DND-41 (cell line): ENCODE results near the gene HOXC6.

Source experiments
- ATAC-seq: fragments of 200-7000 bp; cut with Tn5 transposase; 3 replicates; pipeline ENCODE4 v1.9.1; 2021; ENCODE audit warnings: low read depth; ENCODE audit not compliant: insufficient read depth
- DNase-seq: peaks from one replicate; pipeline ENCODE4 v3.0.0-alpha.2; 2020
- H2AFZ ChIP-seq: 2 replicates; pipeline ENCODE4 v1.6.0; 2012; ENCODE audit warnings: low read depth, low read length
- H3K27ac ChIP-seq: 2 replicates; pipeline ENCODE4 v1.5.1; 2012; ENCODE audit warnings: low read length, inconsistent platforms
- H3K27me3 ChIP-seq: fragments of 200-600 bp; sonication (generic); 2 replicates; pipeline ENCODE4 v1.6.0; 2012; ENCODE audit warnings: low read length, mild to moderate bottlenecking, inconsistent platforms; ENCODE audit not compliant: insufficient read depth, poor library complexity
- H3K36me3 ChIP-seq: 2 replicates; pipeline ENCODE4 v1.5.1; 2012; ENCODE audit warnings: low read length, inconsistent platforms; ENCODE audit not compliant: insufficient read depth
- H3K4me1 ChIP-seq: 2 replicates; pipeline ENCODE4 v1.5.1; 2012; ENCODE audit warnings: mild to moderate bottlenecking, low read length; ENCODE audit not compliant: insufficient read depth
- H3K4me2 ChIP-seq: 2 replicates; pipeline ENCODE4 v1.6.0; 2012; ENCODE audit warnings: mild to moderate bottlenecking, moderate library complexity, low read length, inconsistent platforms; ENCODE audit not compliant: insufficient read depth
- H3K4me3 ChIP-seq, 2 experiments: fragments of 200-600 bp in 1 of 2; shearing (Covaris generic) in 1 of 2; 2 replicates each; pipeline ENCODE4 v1.5.1; 2012 to 2016; ENCODE audit warnings: inconsistent platforms in 2 of 2, low read length in 2 of 2, mild to moderate bottlenecking in 2 of 2, low read depth in 1 of 2, moderate library complexity in 1 of 2
- H3K79me2 ChIP-seq: 2 replicates; pipeline ENCODE4 v1.6.0; 2012; ENCODE audit warnings: low read length, inconsistent platforms; ENCODE audit not compliant: insufficient read depth
- H3K9ac ChIP-seq: 2 replicates; pipeline ENCODE4 v1.6.0; 2012; ENCODE audit warnings: low read depth, mild to moderate bottlenecking, inconsistent platforms, low read length, moderate library complexity
- H3K9me3 ChIP-seq: 2 replicates; pipeline ENCODE4 v1.5.1; 2012; ENCODE audit warnings: low read length, moderate library complexity, mild to moderate bottlenecking, inconsistent platforms; ENCODE audit not compliant: insufficient read depth, severe bottlenecking
- H4K20me1 ChIP-seq: 2 replicates; pipeline ENCODE4 v1.6.0; 2012; ENCODE audit warnings: low read length; ENCODE audit not compliant: insufficient read depth
- EZH2 ChIP-seq: IDR thresholded peaks from 3 replicates; pipeline ENCODE4 v1.6.1; 2012; ENCODE audit warnings: borderline replicate concordance, low read depth, mild to moderate bottlenecking, moderate library complexity, low read length, inconsistent platforms; ENCODE audit not compliant: severe bottlenecking
- TF ChIP-seq, protein P1 (sequence below): IDR thresholded peaks from 2 replicates; pipeline ENCODE4 v1.5.1; 2012; ENCODE audit warnings: borderline replicate concordance, low read length, moderate library complexity, mild to moderate bottlenecking; ENCODE audit not compliant: poor library complexity, severe bottlenecking; ENCODE audit errors: extremely low read depth

Gene HOXC6

DNA sequence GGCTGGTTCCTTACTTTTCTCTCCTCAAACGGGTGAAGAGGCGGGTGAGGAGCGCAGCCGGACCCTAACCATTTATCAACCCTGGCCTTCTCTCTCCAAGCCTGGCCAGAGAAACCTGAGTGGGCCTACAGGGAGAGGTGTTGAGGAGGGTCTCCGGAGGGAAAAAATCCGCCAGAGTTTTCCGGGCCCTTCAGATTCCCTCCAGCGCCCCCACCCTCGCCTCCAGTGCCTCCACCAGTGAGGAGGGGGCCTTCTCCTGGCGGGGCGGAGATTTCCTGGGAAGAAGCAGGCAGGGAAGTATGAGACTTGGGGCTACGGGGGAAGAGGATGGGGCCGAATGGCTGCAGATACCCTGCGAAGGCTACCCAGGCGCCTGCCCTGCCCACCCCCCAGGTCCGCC is 3.2 kb downstream of the HOXC6 start:
- DNase-seq (no peak), ATAC-seq (no peak)
- H2AFZ ChIP-seq: no peak overlapping the region
- H3K79me2 ChIP-seq: no peaks in the 10 kb centered on the region
- H3K27ac ChIP-seq: no peak overlapping the region
- no peaks in the 10 kb centered on the region for H3K36me3 ChIP-seq
- H3K27me3 ChIP-seq: peaks cover 11% of the 10 kb centered on the region
- no peaks in the 10 kb centered on the region for H3K9me3 ChIP-seq
- H3K4me3 ChIP-seq: no peak overlapping the region
- no peak overlapping the region for H3K9ac ChIP-seq
- no peaks in the 10 kb centered on the region for H4K20me1 ChIP-seq
- H3K4me2 ChIP-seq: no peak overlapping the region
- H3K4me1 ChIP-seq: no peaks in the 10 kb centered on the region
- TF ChIP-seq EZH2: no peak
- TF ChIP-seq, protein P1, sequence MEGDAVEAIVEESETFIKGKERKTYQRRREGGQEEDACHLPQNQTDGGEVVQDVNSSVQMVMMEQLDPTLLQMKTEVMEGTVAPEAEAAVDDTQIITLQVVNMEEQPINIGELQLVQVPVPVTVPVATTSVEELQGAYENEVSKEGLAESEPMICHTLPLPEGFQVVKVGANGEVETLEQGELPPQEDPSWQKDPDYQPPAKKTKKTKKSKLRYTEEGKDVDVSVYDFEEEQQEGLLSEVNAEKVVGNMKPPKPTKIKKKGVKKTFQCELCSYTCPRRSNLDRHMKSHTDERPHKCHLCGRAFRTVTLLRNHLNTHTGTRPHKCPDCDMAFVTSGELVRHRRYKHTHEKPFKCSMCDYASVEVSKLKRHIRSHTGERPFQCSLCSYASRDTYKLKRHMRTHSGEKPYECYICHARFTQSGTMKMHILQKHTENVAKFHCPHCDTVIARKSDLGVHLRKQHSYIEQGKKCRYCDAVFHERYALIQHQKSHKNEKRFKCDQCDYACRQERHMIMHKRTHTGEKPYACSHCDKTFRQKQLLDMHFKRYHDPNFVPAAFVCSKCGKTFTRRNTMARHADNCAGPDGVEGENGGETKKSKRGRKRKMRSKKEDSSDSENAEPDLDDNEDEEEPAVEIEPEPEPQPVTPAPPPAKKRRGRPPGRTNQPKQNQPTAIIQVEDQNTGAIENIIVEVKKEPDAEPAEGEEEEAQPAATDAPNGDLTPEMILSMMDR: no peak

DNA sequence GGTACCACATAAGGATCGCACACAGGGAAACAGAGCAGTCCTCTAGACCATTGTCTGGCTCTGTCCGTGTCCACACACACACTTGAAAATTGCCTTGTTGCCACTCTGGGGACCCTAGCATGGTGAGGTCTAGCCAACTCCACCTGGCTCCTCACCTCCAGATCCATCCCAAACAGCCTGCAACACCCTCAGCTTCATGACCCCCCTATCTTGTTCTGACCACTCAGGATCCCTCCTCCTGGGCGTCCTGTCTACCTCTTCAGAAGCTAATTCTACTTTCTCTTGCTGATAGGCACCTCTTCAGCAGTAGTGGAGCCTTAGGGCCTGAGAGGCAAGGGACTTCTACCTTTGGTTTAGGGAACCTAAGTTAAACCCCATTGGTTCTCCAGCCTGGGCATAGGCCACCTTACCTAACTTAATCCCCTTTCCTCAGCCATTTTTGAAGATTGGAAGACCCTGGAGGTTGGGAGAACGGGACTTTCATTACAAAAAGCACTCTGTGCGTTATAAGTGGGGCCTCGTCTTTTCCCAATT is 3.9 kb downstream of the HOXC6 start:
- Histone ChIP-seq H3K79me2 (no peaks in the 10 kb centered on the region), H3K27ac (no peak overlapping the region), H3K4me1 (no peaks in the 10 kb centered on the region), H3K4me3 (no peak overlapping the region), H3K4me2 (no peak overlapping the region), H4K20me1 (no peaks in the 10 kb centered on the region), H3K27me3 (peaks cover 9% of the 10 kb centered on the region), H3K36me3 (no peaks in the 10 kb centered on the region), H2AFZ (no peak overlapping the region), H3K9ac (no peak overlapping the region), H3K9me3 (no peaks in the 10 kb centered on the region)
- ATAC-seq (peak; percentile 25; the same call in 1 of the 3 replicates), DNase-seq (no peak)
- TF ChIP-seq, protein P1: no peak
- no peak for TF ChIP-seq EZH2

DNA sequence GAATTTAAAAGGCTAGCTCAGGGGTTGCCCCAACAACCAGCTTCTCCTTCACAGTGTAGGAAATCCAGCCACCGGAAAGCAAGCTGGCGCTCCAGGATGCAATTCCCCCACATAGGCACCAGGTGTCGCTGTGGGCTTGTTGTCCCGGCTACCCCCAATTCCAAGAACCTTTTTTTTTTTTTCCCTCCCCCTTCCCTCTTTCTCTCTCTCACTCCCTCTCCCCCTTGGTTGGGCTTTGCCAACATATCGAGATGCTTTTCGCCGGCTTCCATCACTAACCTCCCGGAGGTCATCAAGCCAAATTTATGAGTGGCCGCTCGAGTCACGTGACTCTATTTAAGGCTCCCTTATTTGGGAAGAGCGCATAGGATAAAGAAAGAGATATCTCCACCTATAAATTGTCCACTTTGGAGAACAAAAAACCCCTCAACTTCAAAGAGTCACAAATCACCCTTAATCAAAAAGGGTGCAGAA is 4.4 kb downstream of the HOXC6 start, which contains the start of gene HOXC5:
HOXC5 (plus strand) TSS at position 424 of the 474 bp plus-strand sequence. CDS start 73 bp downstream, outside the sequence.
- no peaks in the 10 kb centered on the region for H4K20me1 ChIP-seq
- H3K4me2 ChIP-seq: no peak within 1 kb of the TSS
- no peaks in the 10 kb centered on the region for H3K36me3 ChIP-seq
- no peaks in the 10 kb centered on the region for H3K79me2 ChIP-seq
- ATAC-seq: peak; percentile 76
- H3K9ac ChIP-seq: no peak within 1 kb of the TSS
- H3K4me3 ChIP-seq: no peak within 1 kb of the TSS
- H3K27me3 ChIP-seq: peaks cover 8% of the 10 kb centered on the region
- DNase-seq: peak; percentile 77
- H3K9me3 ChIP-seq: no peaks in the 10 kb centered on the region
- H3K4me1 ChIP-seq: no peaks in the 10 kb centered on the region
- no peak within 1 kb of the TSS for H2AFZ ChIP-seq
- TF ChIP-seq, protein P1: peak; percentile 99
- no peak for TF ChIP-seq EZH2
- no peak within 1 kb of the TSS for H3K27ac ChIP-seq
